ENCODE data around the gene PANK3.
"Not testable (repeated sequence)": the region's sequence is repeated elsewhere in the genome, so short reads cannot be mapped to it uniquely, and the experiment has no call there.

The PANK3 gene

DNA sequence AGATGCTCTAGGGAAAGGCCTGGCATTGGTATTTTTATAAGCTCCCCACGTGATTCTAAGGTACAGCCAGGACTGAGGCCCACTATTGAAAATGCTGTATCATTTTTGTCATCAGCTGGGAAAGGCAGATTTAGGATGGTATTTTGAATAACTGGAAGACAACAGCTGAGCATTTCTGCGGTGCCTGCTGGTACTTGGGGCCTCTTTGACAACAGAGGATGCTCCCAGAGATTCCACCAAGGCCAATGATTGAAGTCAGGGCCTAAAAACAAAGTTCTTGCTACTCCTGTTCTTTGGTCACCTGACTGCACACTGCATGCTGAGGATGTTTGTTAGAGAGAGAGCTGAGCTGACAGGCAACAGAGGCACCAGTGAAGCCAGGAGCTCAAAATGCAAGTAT lies 42.0 kb downstream of the PANK3 start:
- Histone ChIP-seq H3K4me3 (ENCODE audit: low read depth, low read length) (no peak overlapping the region), H3K27me3 (ENCODE audit: insufficient read depth, low read depth, severe bottlenecking) (no peaks in the 10 kb centered on the region), H3K36me3 (no peaks in the 10 kb centered on the region), H3K27ac (no peak overlapping the region), H3K9me3 (ENCODE audit: severe bottlenecking) (no peaks in the 10 kb centered on the region)
- TF ChIP-seq, protein P1, sequence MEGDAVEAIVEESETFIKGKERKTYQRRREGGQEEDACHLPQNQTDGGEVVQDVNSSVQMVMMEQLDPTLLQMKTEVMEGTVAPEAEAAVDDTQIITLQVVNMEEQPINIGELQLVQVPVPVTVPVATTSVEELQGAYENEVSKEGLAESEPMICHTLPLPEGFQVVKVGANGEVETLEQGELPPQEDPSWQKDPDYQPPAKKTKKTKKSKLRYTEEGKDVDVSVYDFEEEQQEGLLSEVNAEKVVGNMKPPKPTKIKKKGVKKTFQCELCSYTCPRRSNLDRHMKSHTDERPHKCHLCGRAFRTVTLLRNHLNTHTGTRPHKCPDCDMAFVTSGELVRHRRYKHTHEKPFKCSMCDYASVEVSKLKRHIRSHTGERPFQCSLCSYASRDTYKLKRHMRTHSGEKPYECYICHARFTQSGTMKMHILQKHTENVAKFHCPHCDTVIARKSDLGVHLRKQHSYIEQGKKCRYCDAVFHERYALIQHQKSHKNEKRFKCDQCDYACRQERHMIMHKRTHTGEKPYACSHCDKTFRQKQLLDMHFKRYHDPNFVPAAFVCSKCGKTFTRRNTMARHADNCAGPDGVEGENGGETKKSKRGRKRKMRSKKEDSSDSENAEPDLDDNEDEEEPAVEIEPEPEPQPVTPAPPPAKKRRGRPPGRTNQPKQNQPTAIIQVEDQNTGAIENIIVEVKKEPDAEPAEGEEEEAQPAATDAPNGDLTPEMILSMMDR (IDR thresholded peaks at IDR 0.05; ENCODE audit: low read depth, low read length) = no peak
- DNase-seq = no peak

DNA sequence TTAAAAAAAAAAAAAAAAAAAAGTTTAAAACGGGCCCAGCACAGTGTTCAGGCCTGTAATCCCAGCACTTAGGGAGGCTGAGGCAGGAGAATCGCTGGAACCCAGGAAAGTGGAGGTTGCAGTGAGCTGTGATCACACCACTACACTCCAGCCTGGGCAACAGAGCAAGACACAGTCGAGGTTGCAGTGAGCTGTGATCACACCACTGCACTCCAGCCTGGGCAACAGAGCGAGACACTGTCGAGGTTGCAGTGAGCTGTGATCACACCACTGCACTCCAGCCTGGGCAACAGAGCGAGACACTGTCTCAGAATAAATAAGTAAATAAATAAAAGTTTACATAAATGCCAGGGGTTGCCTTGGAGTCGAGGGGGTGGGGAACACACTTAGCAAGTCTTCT lies 44.8 kb downstream of the PANK3 start:
- H3K4me3 ChIP-seq (ENCODE audit: low read depth, low read length); H3K27me3 ChIP-seq (ENCODE audit: insufficient read depth, low read depth, severe bottlenecking); DNase-seq; H3K9me3 ChIP-seq (ENCODE audit: severe bottlenecking); H3K27ac ChIP-seq; H3K36me3 ChIP-seq: not testable (repeated sequence)

DNA sequence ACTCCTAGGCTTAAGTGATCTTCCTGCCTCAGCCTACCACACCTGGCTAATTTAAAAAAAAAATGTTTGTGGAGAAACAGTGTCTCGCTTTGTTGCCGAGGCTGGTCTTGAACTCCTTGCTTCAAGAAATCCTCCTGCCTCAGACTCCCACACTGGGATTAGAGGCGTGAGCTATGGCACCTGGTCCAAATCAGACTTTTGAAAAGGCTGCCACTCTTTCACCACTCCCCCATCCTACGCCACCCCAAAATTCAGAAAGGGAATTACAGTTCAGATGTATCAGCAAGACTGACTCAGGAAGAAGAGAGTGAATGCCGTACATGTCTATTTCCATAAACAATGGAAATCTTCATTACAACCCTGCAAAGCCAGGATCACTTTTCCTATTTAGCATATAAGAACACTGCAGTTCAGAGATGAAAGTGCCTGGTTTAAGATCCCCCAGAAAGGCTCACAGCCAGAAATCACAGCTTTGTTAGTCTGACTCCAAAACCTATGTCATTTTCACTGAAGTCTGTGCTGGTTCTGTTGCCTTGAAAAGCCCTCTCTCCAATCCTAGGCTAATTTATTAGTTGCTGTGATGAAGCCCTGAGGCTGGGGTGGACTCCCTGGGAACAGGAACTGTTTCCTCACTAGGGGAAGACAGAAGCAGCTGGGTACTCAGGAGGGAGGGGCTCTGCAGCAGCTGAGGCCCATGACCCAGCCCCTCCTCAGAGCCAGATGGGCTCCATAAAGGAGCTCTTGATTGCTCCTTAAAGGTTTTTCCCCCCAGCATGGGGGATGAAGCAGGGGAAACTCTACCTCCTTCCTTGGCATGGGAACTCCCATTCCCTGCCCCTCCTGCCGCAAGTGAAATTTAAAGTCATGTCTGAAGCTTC lies 46.9 kb downstream of the PANK3 start:
- Histone ChIP-seq H3K27ac (no peak overlapping the region), H3K27me3 (ENCODE audit: insufficient read depth, low read depth, severe bottlenecking) (no peaks in the 10 kb centered on the region), H3K9me3 (ENCODE audit: severe bottlenecking) (no peaks in the 10 kb centered on the region), H3K4me3 (ENCODE audit: low read depth, low read length) (no peak overlapping the region), H3K36me3 (no peaks in the 10 kb centered on the region)
- peak; percentile 29 for DNase-seq
- TF ChIP-seq, protein P1 (IDR thresholded peaks at IDR 0.05; ENCODE audit: low read depth, low read length) = no peak

DNA sequence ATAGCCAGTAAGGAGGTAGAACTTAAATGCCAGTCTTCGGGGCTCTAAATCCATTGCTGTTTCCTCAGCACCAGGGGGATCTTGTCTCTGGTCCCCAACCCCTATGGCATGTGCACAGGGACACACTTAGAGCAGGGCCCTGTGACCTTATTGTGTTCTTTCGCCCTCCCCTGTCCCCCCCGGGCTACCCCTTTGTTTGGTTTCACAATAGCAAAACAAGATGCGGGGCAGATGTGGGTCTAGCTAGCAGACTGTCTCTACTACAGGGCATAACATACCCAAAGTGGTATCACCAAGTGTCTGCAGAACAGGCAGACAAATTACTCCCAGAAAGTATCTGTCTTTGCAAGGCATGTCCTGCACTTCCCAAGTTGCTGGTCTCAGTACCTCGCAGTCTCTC lies 48.0 kb downstream of the PANK3 start:
- TF ChIP-seq, protein P1 (IDR thresholded peaks at IDR 0.05; ENCODE audit: low read depth, low read length) = no peak
- no peak for DNase-seq
- Histone ChIP-seq H3K27ac (no peak overlapping the region), H3K36me3 (no peaks in the 10 kb centered on the region), H3K9me3 (ENCODE audit: severe bottlenecking) (no peaks in the 10 kb centered on the region), H3K27me3 (ENCODE audit: insufficient read depth, low read depth, severe bottlenecking) (no peaks in the 10 kb centered on the region), H3K4me3 (ENCODE audit: low read depth, low read length) (no peak overlapping the region)

- DNase-seq = no peak
- H3K36me3 ChIP-seq = no peaks in the 10 kb centered on the region
- H3K4me3 ChIP-seq (ENCODE audit: low read depth, low read length) = no peak overlapping the region
Measured at GRCh38 chr5:168530621-168531150, 48.5 kb downstream of the PANK3 start.

More at GRCh38 chr5:168530621-168531150, 48.5 kb downstream of the PANK3 start:
- H3K9me3 ChIP-seq (ENCODE audit: severe bottlenecking) = no peaks in the 10 kb centered on the region
- no peak overlapping the region for H3K27ac ChIP-seq
- no peaks in the 10 kb centered on the region for H3K27me3 ChIP-seq (ENCODE audit: insufficient read depth, low read depth, severe bottlenecking)
- TF ChIP-seq, protein P1 (IDR thresholded peaks at IDR 0.05; ENCODE audit: low read depth, low read length) = no peak
